Endothelial cell (in vitro differentiated cells): ENCODE measurements around the gene TMEM134. TPM values are rescaled to one million over a fixed set of nuclear protein-coding genes. Genes with fewer than 3 reads are reported as not detected.

ENCODE experiments used
- DNase-seq: peaks from one replicate; pipeline ENCODE4 v3.0.0; 2021; ENCODE audit warnings: low spot score
- H3K27ac Mint-ChIP-seq: one replicate; pipeline ENCODE4 v1.8.0; 2021; ENCODE audit warnings: mixed read lengths, inconsistent platforms; ENCODE audit not compliant: unreplicated experiment
- H3K27me3 Mint-ChIP-seq: one replicate; pipeline ENCODE4 v1.8.0; 2021; ENCODE audit warnings: mild to moderate bottlenecking, moderate library complexity, mixed read lengths, inconsistent platforms; ENCODE audit not compliant: unreplicated experiment
- H3K36me3 Mint-ChIP-seq: one replicate; pipeline ENCODE4 v1.8.0; 2021; ENCODE audit warnings: mild to moderate bottlenecking, low read depth, mixed read lengths, inconsistent platforms; ENCODE audit not compliant: unreplicated experiment
- H3K4me1 Mint-ChIP-seq: one replicate; pipeline ENCODE4 v1.8.0; 2021; ENCODE audit warnings: mild to moderate bottlenecking, mixed read lengths, inconsistent platforms; ENCODE audit not compliant: unreplicated experiment
- H3K4me3 Mint-ChIP-seq: one replicate; pipeline ENCODE4 v1.8.0; 2021; ENCODE audit warnings: mild to moderate bottlenecking, mixed read lengths, inconsistent platforms; ENCODE audit not compliant: unreplicated experiment
- H3K9me3 Mint-ChIP-seq: one replicate; pipeline ENCODE4 v1.8.0; 2021; ENCODE audit warnings: mixed read lengths, inconsistent platforms; ENCODE audit not compliant: unreplicated experiment
- total RNA-seq: library from RNA; stranded (reverse); fragmentation: NEBNext Ultra II Directional; extraction: Animal tissue kit (Norgen Biotek cat#: 25700); gene quantifications from one replicate; pipeline ENCODE4 v1.2.1, GENCODE V29; 2021; ENCODE audit not compliant: unreplicated experiment
- TF ChIP-seq, protein P1 (sequence below): fragments of 200-600 bp; sonication (generic); IDR thresholded peaks from one replicate; pipeline ENCODE4 v1.5.0; 2021; ENCODE audit warnings: antibody characterized with exemption; ENCODE audit not compliant: unreplicated experiment

Gene TMEM134
- total RNA-seq, 1 donor from 2014 or later, result 47.4 TPM

DNA sequence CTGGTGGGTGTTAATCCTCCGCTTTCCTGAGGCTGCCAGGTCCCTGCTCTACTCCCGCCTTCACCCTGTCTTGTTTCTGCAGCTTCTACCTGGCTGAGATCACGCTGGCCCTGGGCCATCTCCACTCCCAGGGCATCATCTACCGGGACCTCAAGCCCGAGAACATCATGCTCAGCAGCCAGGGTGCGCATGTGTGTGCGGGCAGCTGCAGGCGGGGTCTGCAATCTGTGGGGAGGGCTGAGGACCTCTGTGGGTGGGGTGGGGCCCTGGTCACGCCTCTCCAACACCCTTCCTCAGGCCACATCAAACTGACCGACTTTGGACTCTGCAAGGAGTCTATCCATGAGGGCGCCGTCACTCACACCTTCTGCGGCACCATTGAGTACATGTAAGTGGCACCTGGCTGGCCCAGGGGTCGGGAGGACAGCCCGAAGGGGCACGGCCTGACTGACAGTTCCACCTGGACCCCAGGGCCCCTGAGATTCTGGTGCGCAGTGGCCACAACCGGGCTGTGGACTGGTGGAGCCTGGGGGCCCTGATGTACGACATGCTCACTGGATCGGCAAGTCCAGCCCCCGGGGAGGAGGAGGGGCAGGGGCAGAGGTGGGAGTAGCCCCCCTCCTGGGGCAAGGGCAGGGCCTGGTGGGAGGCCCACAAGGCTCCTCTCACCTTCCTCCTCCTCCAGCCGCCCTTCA, 36.2 kb downstream of the TMEM134 start:
- Mint-ChIP-seq H3K9me3 (no peaks in the 10 kb centered on the region), H3K4me1 (peaks cover 6% of the 10 kb centered on the region), H3K36me3 (peaks cover 16% of the 10 kb centered on the region), H3K27me3 (peaks cover 10% of the 10 kb centered on the region), H3K4me3 (no peak overlapping the region), H3K27ac (no peak overlapping the region)
- no peak for DNase-seq
- TF ChIP-seq, protein P1, sequence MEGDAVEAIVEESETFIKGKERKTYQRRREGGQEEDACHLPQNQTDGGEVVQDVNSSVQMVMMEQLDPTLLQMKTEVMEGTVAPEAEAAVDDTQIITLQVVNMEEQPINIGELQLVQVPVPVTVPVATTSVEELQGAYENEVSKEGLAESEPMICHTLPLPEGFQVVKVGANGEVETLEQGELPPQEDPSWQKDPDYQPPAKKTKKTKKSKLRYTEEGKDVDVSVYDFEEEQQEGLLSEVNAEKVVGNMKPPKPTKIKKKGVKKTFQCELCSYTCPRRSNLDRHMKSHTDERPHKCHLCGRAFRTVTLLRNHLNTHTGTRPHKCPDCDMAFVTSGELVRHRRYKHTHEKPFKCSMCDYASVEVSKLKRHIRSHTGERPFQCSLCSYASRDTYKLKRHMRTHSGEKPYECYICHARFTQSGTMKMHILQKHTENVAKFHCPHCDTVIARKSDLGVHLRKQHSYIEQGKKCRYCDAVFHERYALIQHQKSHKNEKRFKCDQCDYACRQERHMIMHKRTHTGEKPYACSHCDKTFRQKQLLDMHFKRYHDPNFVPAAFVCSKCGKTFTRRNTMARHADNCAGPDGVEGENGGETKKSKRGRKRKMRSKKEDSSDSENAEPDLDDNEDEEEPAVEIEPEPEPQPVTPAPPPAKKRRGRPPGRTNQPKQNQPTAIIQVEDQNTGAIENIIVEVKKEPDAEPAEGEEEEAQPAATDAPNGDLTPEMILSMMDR, result no peak

DNA sequence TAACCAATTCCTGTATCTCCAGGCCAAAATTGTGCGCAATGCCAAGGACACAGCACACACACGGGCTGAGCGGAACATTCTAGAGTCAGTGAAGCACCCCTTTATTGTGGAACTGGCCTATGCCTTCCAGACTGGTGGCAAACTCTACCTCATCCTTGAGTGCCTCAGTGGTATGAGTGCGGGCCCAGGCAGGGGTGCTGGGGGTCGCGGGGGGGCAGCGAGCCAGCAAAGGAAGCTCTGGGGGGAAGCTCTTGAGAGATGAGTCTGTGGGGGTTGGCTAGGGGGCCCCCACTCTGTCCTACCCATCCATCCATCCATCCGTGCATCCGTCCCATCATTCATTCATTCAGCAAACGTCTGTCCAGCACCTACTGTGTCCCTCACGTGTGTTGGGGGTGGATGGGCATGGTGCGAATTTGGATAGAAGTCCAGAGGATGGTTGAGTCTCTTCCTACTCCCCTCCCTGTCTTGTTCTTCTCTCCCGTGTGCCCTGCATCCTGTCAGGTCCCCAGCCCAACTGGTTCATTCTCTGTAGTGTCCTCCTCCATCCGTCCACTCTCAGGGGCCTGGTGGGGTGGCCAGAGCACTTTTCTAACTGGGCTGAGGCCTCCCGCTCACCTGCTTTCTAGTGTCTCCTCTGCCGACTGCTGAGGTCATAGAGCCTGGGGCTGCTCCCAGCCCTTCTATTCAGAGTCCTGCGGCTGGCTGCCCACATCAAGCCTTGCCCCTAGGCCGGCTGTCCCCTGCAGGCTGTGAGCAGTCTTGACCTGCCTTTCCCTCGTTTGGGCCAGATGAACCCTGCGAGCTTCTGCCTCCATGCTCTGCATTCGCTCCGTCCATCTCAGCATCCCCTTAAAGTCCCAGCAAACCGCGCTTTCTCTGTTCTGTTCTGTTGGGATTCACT, 37.5 kb downstream of the TMEM134 start:
- DNase-seq, result no peak
- peak overlapping the region; percentile 51 for H3K4me3 Mint-ChIP-seq
- no peaks in the 10 kb centered on the region for H3K9me3 Mint-ChIP-seq
- H3K27ac Mint-ChIP-seq, result no peak overlapping the region
- H3K36me3 Mint-ChIP-seq, result peaks cover 12% of the 10 kb centered on the region
- TF ChIP-seq, protein P1, result no peak
- peaks cover 13% of the 10 kb centered on the region for H3K27me3 Mint-ChIP-seq
- peaks cover 5% of the 10 kb centered on the region for H3K4me1 Mint-ChIP-seq

DNA sequence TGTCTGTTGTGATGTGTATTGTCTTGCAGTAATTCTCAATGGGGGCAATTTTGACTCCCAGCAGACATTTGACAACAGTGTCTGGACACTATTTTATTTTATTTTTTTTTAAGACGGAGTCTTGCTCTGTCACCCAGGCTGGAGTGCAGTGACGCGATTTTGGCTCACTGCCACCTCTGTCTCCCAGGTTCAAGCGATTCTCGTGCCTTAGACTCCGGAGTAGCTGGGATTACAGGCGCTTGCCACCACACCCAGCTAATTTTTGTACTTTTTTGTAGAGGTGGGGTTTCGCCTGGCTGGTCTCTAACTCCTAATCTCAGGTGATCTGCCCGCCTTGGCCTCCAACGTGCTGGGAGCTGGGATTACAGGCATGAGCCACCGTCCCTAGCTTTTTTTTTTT, 39.3 kb downstream of the TMEM134 start:
- Mint-ChIP-seq H3K9me3 (no peaks in the 10 kb centered on the region), H3K27me3 (peaks cover 17% of the 10 kb centered on the region), H3K4me1 (peaks cover 3% of the 10 kb centered on the region), H3K27ac (no peak overlapping the region), H3K36me3 (peaks cover 10% of the 10 kb centered on the region), H3K4me3 (no peak overlapping the region)
- no peak for DNase-seq
- TF ChIP-seq, protein P1, result no peak

DNA sequence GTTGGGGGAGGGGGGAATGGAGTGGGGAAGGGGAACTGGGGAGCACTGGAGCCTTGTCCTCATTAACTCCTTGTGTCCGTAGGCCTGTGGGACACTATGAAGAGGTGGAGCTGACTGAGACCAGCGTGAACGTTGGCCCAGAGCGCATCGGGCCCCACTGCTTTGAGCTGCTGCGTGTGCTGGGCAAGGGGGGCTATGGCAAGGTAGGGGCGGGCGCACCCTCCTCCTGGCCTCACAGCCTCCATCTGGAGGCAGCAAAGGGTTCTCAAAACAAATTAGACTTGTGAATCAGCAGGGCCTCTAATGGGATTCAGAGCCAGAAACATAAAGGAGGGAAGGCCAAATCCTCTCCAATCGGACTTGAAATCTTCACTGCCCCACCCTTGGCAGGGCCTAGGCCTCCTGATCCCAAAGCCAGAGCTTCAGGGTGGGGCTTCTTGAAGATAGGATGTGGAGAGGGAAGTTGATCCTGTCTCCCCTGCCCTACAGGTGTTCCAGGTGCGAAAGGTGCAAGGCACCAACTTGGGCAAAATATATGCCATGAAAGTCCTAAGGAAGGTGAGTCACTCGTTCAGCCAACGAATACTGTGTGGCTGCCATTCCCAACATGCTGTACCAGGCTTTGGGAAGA, 39.9 kb downstream of the TMEM134 start:
- H3K36me3 Mint-ChIP-seq, result peaks cover 10% of the 10 kb centered on the region
- H3K9me3 Mint-ChIP-seq, result no peaks in the 10 kb centered on the region
- peaks cover 17% of the 10 kb centered on the region for H3K27me3 Mint-ChIP-seq
- DNase-seq, result no peak
- TF ChIP-seq, protein P1, result no peak
- H3K27ac Mint-ChIP-seq, result no peak overlapping the region
- H3K4me1 Mint-ChIP-seq, result peaks cover 3% of the 10 kb centered on the region
- H3K4me3 Mint-ChIP-seq, result peak overlapping the region; percentile 99
